GM23338 (cell line): ENCODE results near the gene HRH3.

Experiments
- CREB1 ChIP-seq: fragments of 250-450 bp; sonication (Bioruptor Pico); IDR thresholded peaks from 2 replicates; pipeline ENCODE4 v1.5.0; 2020; ENCODE audit warnings: low read depth, mild to moderate bottlenecking, moderate library complexity
- CTCF ChIP-seq, 2 experiments: fragments of 200-600 bp in 1 of 2; sonication (generic) in 1 of 2; conservative IDR thresholded peaks; 2 replicates each; pipeline versions ENCODE4 v1.5.1 to v1.6.1; 2016 to 2017; ENCODE audit warnings: antibody characterized with exemption in 2 of 2, low read depth in 2 of 2, mild to moderate bottlenecking in 2 of 2, moderate library complexity in 1 of 2
- ETS1 ChIP-seq: IDR thresholded peaks from 2 replicates; pipeline ENCODE4 v1.6.1; 2016; ENCODE audit warnings: antibody characterized with exemption
- EZH2 ChIP-seq: fragments of 200-600 bp; sonication (generic); IDR thresholded peaks from one replicate; pipeline ENCODE4 v1.8.0; 2017; ENCODE audit warnings: antibody characterized with exemption, mild to moderate bottlenecking, low read depth; ENCODE audit not compliant: unreplicated experiment
- EZH2phosphoT487 ChIP-seq: fragments of 200-600 bp; sonication (generic); IDR thresholded peaks from one replicate; pipeline ENCODE4 v1.8.1; 2018; ENCODE audit warnings: antibody characterized with exemption; ENCODE audit not compliant: unreplicated experiment
- JUNB ChIP-seq: IDR thresholded peaks from one replicate; pipeline ENCODE4 v1.6.1; 2016; ENCODE audit warnings: antibody characterized with exemption; ENCODE audit not compliant: unreplicated experiment
- NANOG ChIP-seq: IDR thresholded peaks from 2 replicates; pipeline ENCODE4 v1.6.1; 2016; ENCODE audit warnings: antibody characterized with exemption, borderline replicate concordance
- POLR2AphosphoS5 ChIP-seq: IDR thresholded peaks from 2 replicates; pipeline ENCODE4 v1.6.1; 2016; ENCODE audit warnings: antibody characterized with exemption, low read depth
- REST ChIP-seq: IDR thresholded peaks from one replicate; pipeline ENCODE4 v1.6.1; 2018; ENCODE audit warnings: antibody characterized with exemption; ENCODE audit not compliant: unreplicated experiment
- ZNF331 ChIP-seq: fragments of 250-450 bp; sonication (Bioruptor Pico); IDR thresholded peaks from 2 replicates; pipeline ENCODE4 v1.5.0; 2020; ENCODE audit warnings: low read depth, mild to moderate bottlenecking, moderate library complexity

GRCh38 chr20:62216636-62217566 lies 3.2 kb downstream of the HRH3 start:
- TF ChIP-seq EZH2 = no peak
- no peak for TF ChIP-seq CTCF (conservative IDR thresholded peaks at IDR 0.05; ENCODE audit: low read depth in 2 of 2)
- no peak for TF ChIP-seq POLR2AphosphoS5
- TF ChIP-seq EZH2phosphoT487 = no peak
- no peak for TF ChIP-seq REST
- no peak for TF ChIP-seq CREB1
- no peak for TF ChIP-seq ZNF331 (CRISPR knock-in tag)
- no peak for TF ChIP-seq ETS1
- no peak for TF ChIP-seq JUNB
- TF ChIP-seq NANOG = no peak
